ENCODE data around the gene E2F1.
"Not testable (repeated sequence)": the region's sequence is repeated elsewhere in the genome, so short reads cannot be mapped to it uniquely, and the experiment has no call there.

E2F1 gene

DNA sequence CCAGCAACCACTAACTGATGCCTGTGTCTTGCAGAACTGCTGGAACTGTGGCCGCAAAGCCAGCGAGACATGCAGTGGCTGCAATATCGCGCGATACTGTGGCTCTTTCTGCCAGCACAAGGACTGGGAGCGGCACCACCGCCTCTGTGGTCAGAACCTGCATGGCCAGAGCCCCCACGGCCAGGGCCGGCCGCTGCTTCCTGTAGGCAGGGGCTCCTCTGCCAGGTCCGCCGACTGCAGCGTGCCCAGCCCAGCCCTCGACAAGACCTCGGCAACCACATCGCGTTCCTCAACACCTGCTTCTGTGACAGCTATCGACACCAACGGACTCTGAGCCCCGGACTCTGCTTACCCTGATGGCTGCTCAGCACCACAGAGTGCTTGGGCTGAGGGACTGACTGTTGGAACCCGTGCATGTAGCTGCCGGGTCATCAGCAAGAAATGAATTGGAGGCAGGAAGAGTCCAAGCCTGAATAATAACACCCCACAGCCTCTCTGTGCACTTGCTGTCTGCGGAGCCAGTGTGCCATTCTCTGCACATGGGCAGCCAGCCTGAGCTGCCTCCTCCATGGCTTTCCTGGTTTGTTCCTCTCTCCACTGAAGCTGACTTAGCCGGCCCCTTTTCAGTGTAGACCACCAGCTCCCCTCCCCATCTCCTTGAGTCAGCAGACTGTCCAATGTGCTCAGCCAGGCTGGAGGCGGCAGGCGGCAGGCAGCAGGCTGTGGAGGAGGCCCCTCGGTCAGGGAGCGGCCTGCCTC, 41.7 kb downstream of the E2F1 start:
- DNase-seq (ENCODE audit: low read depth, low spot score) = no peak
- CTCF ChIA-PET = interaction anchor here (0.8 kb wide), 1 partner anchor 187 kb away, joined by 4 read pairs; no protein-coding TSS in a partner anchor
- TF ChIP-seq, protein P1, sequence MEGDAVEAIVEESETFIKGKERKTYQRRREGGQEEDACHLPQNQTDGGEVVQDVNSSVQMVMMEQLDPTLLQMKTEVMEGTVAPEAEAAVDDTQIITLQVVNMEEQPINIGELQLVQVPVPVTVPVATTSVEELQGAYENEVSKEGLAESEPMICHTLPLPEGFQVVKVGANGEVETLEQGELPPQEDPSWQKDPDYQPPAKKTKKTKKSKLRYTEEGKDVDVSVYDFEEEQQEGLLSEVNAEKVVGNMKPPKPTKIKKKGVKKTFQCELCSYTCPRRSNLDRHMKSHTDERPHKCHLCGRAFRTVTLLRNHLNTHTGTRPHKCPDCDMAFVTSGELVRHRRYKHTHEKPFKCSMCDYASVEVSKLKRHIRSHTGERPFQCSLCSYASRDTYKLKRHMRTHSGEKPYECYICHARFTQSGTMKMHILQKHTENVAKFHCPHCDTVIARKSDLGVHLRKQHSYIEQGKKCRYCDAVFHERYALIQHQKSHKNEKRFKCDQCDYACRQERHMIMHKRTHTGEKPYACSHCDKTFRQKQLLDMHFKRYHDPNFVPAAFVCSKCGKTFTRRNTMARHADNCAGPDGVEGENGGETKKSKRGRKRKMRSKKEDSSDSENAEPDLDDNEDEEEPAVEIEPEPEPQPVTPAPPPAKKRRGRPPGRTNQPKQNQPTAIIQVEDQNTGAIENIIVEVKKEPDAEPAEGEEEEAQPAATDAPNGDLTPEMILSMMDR (IDR thresholded peaks at IDR 0.05; ENCODE audit: insufficient read depth, low read length, missing control alignments) = no peak
- H3K4me3 ChIP-seq (ENCODE audit: low read depth, low read length) = no peak overlapping the region
- POLR2A ChIA-PET = no interaction called here

DNA sequence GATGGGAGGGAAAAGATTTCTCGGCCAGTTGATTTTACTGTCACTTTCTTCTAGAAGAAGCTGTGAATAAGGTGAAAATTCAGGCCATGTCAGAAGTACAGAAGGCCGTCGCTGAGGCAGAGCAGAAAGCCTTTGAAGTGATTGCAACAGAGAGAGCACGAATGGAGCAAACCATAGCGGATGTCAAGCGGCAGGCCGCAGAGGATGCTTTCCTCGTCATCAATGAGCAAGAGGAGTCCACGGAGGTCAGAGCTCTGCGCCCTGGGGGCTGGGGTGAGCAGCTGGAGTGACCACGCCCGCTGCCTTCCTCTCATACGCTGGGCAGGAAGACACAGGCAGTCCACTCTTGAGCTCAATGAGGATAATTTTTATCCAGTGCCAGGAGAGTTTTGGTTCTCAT, 45.9 kb downstream of the E2F1 start:
- DNase-seq (ENCODE audit: low read depth, low spot score) = no peak
- ChIA-PET CTCF (interaction anchor here (1.3 kb wide), 1 partner anchor 10 kb away, joined by 3 read pairs; no protein-coding TSS in a partner anchor), POLR2A (no interaction called here)
- H3K4me3 ChIP-seq (ENCODE audit: low read depth, low read length) = no peak overlapping the region
- TF ChIP-seq, protein P1 (IDR thresholded peaks at IDR 0.05; ENCODE audit: insufficient read depth, low read length, missing control alignments) = no peak

DNA sequence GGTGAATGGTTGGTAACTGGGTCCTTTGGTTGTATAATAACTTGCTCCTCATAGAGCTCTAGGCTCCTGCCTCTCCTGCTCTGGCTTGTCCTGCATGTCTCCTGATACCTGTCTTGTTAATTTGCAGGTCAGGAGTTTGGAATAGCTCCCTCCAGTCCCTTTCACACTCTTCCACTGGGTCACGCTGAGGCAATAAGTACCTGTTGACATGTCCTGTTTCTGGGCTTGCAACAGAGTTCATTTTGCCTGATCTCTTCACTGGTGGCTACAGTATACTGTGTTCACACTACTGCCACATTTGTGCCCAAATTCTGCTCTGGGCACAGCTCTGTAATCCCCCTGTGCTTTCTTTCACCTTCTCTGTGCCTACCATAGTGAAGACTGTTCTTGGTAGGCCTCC, 49.4 kb downstream of the E2F1 start:
- DNase-seq (ENCODE audit: low read depth, low spot score) = no peak
- ChIA-PET POLR2A (no interaction called here), CTCF (no interaction called here)
- no peak overlapping the region for H3K4me3 ChIP-seq (ENCODE audit: low read depth, low read length)
- TF ChIP-seq, protein P1 (IDR thresholded peaks at IDR 0.05; ENCODE audit: insufficient read depth, low read length, missing control alignments) = no peak

DNA sequence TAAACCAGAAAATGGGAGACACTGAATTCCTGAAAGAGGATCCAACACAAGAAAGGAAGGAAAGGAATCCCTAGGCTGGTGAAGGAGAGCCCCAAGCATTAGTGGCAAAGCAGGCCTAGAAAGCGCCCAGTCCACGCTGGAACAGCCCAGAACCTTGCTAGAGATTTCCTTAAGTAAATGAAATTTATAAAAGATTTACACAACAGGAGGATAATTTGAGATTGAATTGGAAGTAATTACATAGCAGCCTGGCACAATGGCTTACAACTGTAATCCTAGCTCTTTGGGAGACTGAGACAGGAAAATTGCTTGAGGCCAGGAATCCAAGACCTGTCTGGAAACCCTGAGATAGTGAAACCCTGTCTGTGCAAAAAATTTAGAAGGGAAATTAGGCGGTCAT, 50.8 kb downstream of the E2F1 start:
- ChIA-PET POLR2A (no interaction called here), CTCF (no interaction called here)
- H3K4me3 ChIP-seq (ENCODE audit: low read depth, low read length) = no peak overlapping the region
- DNase-seq (ENCODE audit: low read depth, low spot score) = no peak
- TF ChIP-seq, protein P1 (IDR thresholded peaks at IDR 0.05; ENCODE audit: insufficient read depth, low read length, missing control alignments) = no peak

DNA sequence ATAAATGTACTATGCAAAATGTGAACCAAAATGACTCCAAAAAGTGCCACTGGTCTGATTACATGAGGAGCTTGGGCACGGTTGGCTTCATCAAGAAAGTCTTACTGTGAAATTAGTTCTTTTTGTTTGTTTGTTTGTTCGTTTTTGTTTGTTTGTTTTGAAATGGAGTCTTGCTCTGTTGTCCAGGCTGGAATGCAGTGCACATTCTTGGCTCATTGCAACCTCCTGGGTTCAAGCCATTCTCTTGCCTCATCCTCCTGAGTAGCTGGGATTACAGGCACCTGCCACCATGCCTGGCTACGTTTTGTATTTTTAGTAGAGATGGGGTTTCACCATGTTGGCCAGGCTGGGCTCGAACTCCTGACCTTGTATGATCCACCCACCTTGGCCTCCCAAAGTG, 54.3 kb downstream of the E2F1 start:
- CTCF ChIA-PET = interaction anchor here (1.4 to 1.7 kb wide), 2 partner anchors 10 to 21 kb away, joined by 5 to 6 read pairs; no protein-coding TSS in a partner anchor
- POLR2A ChIA-PET = not testable (repeated sequence)

DNA sequence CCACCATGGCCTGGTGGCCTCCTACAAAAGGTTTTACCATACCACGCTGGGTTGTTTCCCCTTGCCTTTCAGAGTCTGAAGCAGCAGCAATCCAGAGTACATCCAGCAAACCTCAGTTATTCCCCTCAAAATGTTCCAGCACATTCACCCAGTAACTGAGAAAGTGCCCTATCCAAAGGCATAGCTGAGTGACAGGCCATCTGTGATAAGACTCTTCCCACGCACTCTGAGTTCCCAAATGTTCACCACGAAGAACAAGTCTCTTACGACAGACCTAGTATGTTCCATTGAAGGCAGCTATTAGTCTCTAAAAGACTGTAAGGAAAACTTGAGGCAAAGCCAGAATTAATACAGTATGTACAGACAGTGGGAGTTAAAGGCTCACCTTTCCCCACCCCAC, 55.7 kb downstream of the E2F1 start:
- ChIA-PET POLR2A (no interaction called here), CTCF (interaction anchor here (1.2 kb wide), 1 partner anchor 10 kb away, joined by 3 read pairs; no protein-coding TSS in a partner anchor)
- no peak for DNase-seq (ENCODE audit: low read depth, low spot score)
- TF ChIP-seq, protein P1 (IDR thresholded peaks at IDR 0.05; ENCODE audit: insufficient read depth, low read length, missing control alignments) = no peak
- no peak overlapping the region for H3K4me3 ChIP-seq (ENCODE audit: low read depth, low read length)

More for the DNA sequence above, 54.3 kb downstream of the E2F1 start:
- DNase-seq (ENCODE audit: low read depth, low spot score); H3K4me3 ChIP-seq (ENCODE audit: low read depth, low read length): not testable (repeated sequence)

DNA sequence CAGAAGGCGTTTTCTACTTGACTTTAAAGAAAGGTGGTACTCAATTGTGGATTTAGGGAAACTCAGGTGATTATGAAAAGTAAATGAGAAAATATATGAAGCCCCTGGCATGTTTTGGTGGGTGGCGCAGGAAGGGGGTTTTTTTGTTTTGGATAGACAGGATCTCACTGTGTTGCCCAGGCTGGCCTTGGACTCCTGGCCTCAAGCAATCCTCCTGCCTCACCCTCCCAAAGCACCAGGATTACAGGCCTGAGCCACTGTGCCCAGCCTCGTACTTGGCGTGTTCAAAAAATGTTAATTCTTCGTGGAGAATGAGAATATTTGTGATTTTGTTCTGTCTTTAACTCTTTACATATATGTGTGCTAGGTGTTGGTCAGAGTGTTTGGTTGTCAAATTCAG, 56.2 kb downstream of the E2F1 start:
- POLR2A ChIA-PET = no interaction called here
- TF ChIP-seq, protein P1 (IDR thresholded peaks at IDR 0.05; ENCODE audit: insufficient read depth, low read length, missing control alignments) = no peak
- DNase-seq (ENCODE audit: low read depth, low spot score) = no peak
- CTCF ChIA-PET = interaction anchor here (1.2 kb wide), 1 partner anchor 11 kb away, joined by 3 read pairs; no protein-coding TSS in a partner anchor
- H3K4me3 ChIP-seq (ENCODE audit: low read depth, low read length) = no peak overlapping the region
